PFSK-1 (cell line): ENCODE measurements around the gene SYT3.

Source experiments
- FOXP2 ChIP-seq: optimal IDR thresholded peaks from 2 replicates; pipeline ENCODE3; 2011; ENCODE audit warnings: borderline replicate concordance, control low read depth, inconsistent platforms; ENCODE audit not compliant: insufficient read depth; ENCODE audit errors: extremely low read length, extremely low read depth
- POLR2AphosphoS5 ChIP-seq: IDR thresholded peaks from 2 replicates; pipeline ENCODE4 v1.6.1; 2012; ENCODE audit warnings: low read depth, mild to moderate bottlenecking, control low read depth, low read length, moderate library complexity
- REST ChIP-seq, 2 experiments: IDR thresholded peaks; 2 replicates each; pipeline versions ENCODE4 v1.6.1 to v1.8.0; 2011 to 2012; ENCODE audit warnings: low read depth in 2 of 2, low read length in 2 of 2, control low read depth in 1 of 2, inconsistent platforms in 1 of 2, mild to moderate bottlenecking in 1 of 2, moderate library complexity in 1 of 2; ENCODE audit not compliant: insufficient read depth in 1 of 2
- SIN3A ChIP-seq: IDR thresholded peaks from 2 replicates; pipeline ENCODE4 v1.6.1; 2012; ENCODE audit warnings: mild to moderate bottlenecking, low read length, moderate library complexity, borderline replicate concordance; ENCODE audit not compliant: insufficient read depth
- TAF1 ChIP-seq: IDR thresholded peaks from 2 replicates; pipeline ENCODE4 v1.6.1; 2012; ENCODE audit warnings: low read length, control low read depth, borderline replicate concordance; ENCODE audit not compliant: insufficient read depth

SYT3 gene

GRCh38 chr19:50590191-50590590, 49.5 kb downstream of the SYT3 start:
- TF ChIP-seq TAF1 (no peak), POLR2AphosphoS5 (no peak), REST (IDR thresholded peaks at IDR 0.05; ENCODE audit: insufficient read depth in 1 of 2, low read depth in 2 of 2, low read length in 2 of 2) (no peak), FOXP2 (no peak), SIN3A (no peak)

GRCh38 chr19:50580970-50581634, 58.6 kb downstream of the SYT3 start:
- TF ChIP-seq POLR2AphosphoS5: no peak
- no peak for TF ChIP-seq SIN3A
- TF ChIP-seq TAF1: no peak
- TF ChIP-seq FOXP2: no peak
- no peak for TF ChIP-seq REST (IDR thresholded peaks at IDR 0.05; ENCODE audit: insufficient read depth in 1 of 2, low read depth in 2 of 2, low read length in 2 of 2)

- no peak for TF ChIP-seq SIN3A
- no peak for TF ChIP-seq REST (IDR thresholded peaks at IDR 0.05; ENCODE audit: insufficient read depth in 1 of 2, low read depth in 2 of 2, low read length in 2 of 2)
Measured at GRCh38 chr19:50580240-50580639, 59.4 kb downstream of the SYT3 start.

GRCh38 chr19:50573741-50574461, 65.8 kb downstream of the SYT3 start:
- TF ChIP-seq POLR2AphosphoS5 (no peak), TAF1 (no peak), SIN3A (no peak), REST (IDR thresholded peaks at IDR 0.05; ENCODE audit: insufficient read depth in 1 of 2, low read depth in 2 of 2, low read length in 2 of 2) (no peak), FOXP2 (no peak)
